ENCODE measurements around the gene MARCKS. TPM values are rescaled to one million over a fixed set of nuclear protein-coding genes. Genes with fewer than 3 reads are reported as not detected.

MARCKS gene
- polyA plus RNA-seq, 1 donor (not counting 4 experiments of a cell fraction or from before 2014, with no cell fraction given), result 50.8 TPM

GRCh38 chr6:113847447-113847846, 9.7 kb upstream of the MARCKS start:
- no peak for DNase-seq (ENCODE audit: low read depth, low spot score)
- dilution Hi-C loops (cut with MboI; ENCODE audit: extremely low pct_ligation_motif_present, low sequenced_read_pairs), result no loop called here

GRCh38 chr6:113848280-113848679, 8.9 kb upstream of the MARCKS start:
- Histone ChIP-seq H3K9me1 (ENCODE audit: control insufficient read depth, extremely low read depth, insufficient read depth, low read length) (no peaks in the 10 kb centered on the region), H3K27me3 (ENCODE audit: control insufficient read depth, extremely low read depth, insufficient read depth, low read length) (no peaks in the 10 kb centered on the region), H3K79me2 (ENCODE audit: control insufficient read depth, insufficient read depth, low read length) (no peaks in the 10 kb centered on the region), H3K4me3 (ENCODE audit: control insufficient read depth in 2 of 3, extremely low read depth in 1 of 3, insufficient read depth in 2 of 3, low read depth in 1 of 3, low read length in 3 of 3) (no peak overlapping the region), H3K9me3 (ENCODE audit: control insufficient read depth, low read depth, low read length) (no peaks in the 10 kb centered on the region), H4K20me1 (ENCODE audit: control insufficient read depth, extremely low read depth, insufficient read depth, low read length) (no peaks in the 10 kb centered on the region), H3K9ac (ENCODE audit: control insufficient read depth, extremely low read depth, insufficient read depth, low read length) (no peak overlapping the region), H3K27ac (ENCODE audit: control insufficient read depth, insufficient read depth, low read length) (no peak overlapping the region), H3K4me1 (ENCODE audit: control insufficient read depth, extremely low read depth, insufficient read depth, low read length) (no peaks in the 10 kb centered on the region), H2AFZ (ENCODE audit: control insufficient read depth, low read length) (no peak overlapping the region), H3K4me2 (ENCODE audit: control insufficient read depth, extremely low read depth, insufficient read depth, low read depth, low read length) (no peak overlapping the region), H3K36me3 (ENCODE audit: control insufficient read depth in 2 of 2, extremely low read depth in 1 of 2, insufficient read depth in 2 of 2, low read length in 2 of 2) (no peaks in the 10 kb centered on the region)
- no peak for DNase-seq (ENCODE audit: low read depth, low spot score)
- TF ChIP-seq CTCF (optimal IDR thresholded peaks at IDR 0.05 in 1 of 3, IDR thresholded peaks at IDR 0.05 in 1 of 3, conservative IDR thresholded peaks at IDR 0.05 in 1 of 3; ENCODE audit: extremely low read depth in 1 of 3, insufficient read depth in 2 of 3, low read length in 3 of 3), result no peak
- TF ChIP-seq EZH2 (IDR thresholded peaks at IDR 0.05; ENCODE audit: low read length), result no peak
- no peak for FAIRE-seq
- dilution Hi-C loops (cut with MboI; ENCODE audit: extremely low pct_ligation_motif_present, low sequenced_read_pairs), result no loop called here

More at GRCh38 chr6:113847447-113847846, 9.7 kb upstream of the MARCKS start:
- no peak overlapping the region for H3K27ac ChIP-seq (ENCODE audit: control insufficient read depth, insufficient read depth, low read length)
- FAIRE-seq, result no peak
- TF ChIP-seq EZH2 (IDR thresholded peaks at IDR 0.05; ENCODE audit: low read length), result no peak
- no peak for TF ChIP-seq CTCF (optimal IDR thresholded peaks at IDR 0.05 in 1 of 3, IDR thresholded peaks at IDR 0.05 in 1 of 3, conservative IDR thresholded peaks at IDR 0.05 in 1 of 3; ENCODE audit: extremely low read depth in 1 of 3, insufficient read depth in 2 of 3, low read length in 3 of 3)
- no peak overlapping the region for H3K9ac ChIP-seq (ENCODE audit: control insufficient read depth, extremely low read depth, insufficient read depth, low read length)
- H2AFZ ChIP-seq (ENCODE audit: control insufficient read depth, low read length), result no peak overlapping the region
- H3K36me3 ChIP-seq (ENCODE audit: control insufficient read depth in 2 of 2, extremely low read depth in 1 of 2, insufficient read depth in 2 of 2, low read length in 2 of 2), result no peaks in the 10 kb centered on the region
- no peaks in the 10 kb centered on the region for H4K20me1 ChIP-seq (ENCODE audit: control insufficient read depth, extremely low read depth, insufficient read depth, low read length)
- no peaks in the 10 kb centered on the region for H3K27me3 ChIP-seq (ENCODE audit: control insufficient read depth, extremely low read depth, insufficient read depth, low read length)
- no peak overlapping the region for H3K4me2 ChIP-seq (ENCODE audit: control insufficient read depth, extremely low read depth, insufficient read depth, low read depth, low read length)
- H3K9me1 ChIP-seq (ENCODE audit: control insufficient read depth, extremely low read depth, insufficient read depth, low read length), result no peaks in the 10 kb centered on the region
- no peaks in the 10 kb centered on the region for H3K79me2 ChIP-seq (ENCODE audit: control insufficient read depth, insufficient read depth, low read length)
- H3K4me3 ChIP-seq (ENCODE audit: control insufficient read depth in 2 of 3, extremely low read depth in 1 of 3, insufficient read depth in 2 of 3, low read depth in 1 of 3, low read length in 3 of 3), result no peak overlapping the region
- H3K4me1 ChIP-seq (ENCODE audit: control insufficient read depth, extremely low read depth, insufficient read depth, low read length), result no peaks in the 10 kb centered on the region
- no peaks in the 10 kb centered on the region for H3K9me3 ChIP-seq (ENCODE audit: control insufficient read depth, low read depth, low read length)

Data from keratinocyte (primary cell).